DND-41 (cell line): ENCODE measurements around the gene GCSH.

Experiments
- EZH2 ChIP-seq: IDR thresholded peaks from 3 replicates; pipeline ENCODE4 v1.6.1; 2012; ENCODE audit warnings: borderline replicate concordance, low read depth, mild to moderate bottlenecking, moderate library complexity, low read length, inconsistent platforms; ENCODE audit not compliant: severe bottlenecking
- TF ChIP-seq, protein P1 (sequence below): IDR thresholded peaks from 2 replicates; pipeline ENCODE4 v1.5.1; 2012; ENCODE audit warnings: borderline replicate concordance, low read length, moderate library complexity, mild to moderate bottlenecking; ENCODE audit not compliant: poor library complexity, severe bottlenecking; ENCODE audit errors: extremely low read depth

DNA sequence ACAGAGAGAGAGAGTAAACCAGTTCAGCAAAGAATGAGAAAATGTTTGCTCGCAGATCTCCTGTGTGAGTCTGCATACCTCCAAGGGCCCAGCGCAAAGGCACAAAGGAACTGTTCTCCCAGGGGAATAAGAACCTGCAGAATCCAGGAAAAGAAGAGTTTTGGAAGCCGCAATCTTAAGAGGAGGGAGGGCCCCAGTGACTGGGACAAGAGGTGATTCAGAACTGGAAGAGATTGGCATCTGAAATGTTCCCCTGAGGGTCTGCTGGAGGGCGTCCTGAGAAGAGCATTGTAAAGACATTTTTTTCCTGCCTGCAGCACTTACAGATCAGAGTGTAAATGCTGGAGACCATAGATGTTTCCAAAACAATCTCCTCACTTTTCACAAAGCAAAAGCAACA lies 54.5 kb downstream of the GCSH start:
- TF ChIP-seq, protein P1, sequence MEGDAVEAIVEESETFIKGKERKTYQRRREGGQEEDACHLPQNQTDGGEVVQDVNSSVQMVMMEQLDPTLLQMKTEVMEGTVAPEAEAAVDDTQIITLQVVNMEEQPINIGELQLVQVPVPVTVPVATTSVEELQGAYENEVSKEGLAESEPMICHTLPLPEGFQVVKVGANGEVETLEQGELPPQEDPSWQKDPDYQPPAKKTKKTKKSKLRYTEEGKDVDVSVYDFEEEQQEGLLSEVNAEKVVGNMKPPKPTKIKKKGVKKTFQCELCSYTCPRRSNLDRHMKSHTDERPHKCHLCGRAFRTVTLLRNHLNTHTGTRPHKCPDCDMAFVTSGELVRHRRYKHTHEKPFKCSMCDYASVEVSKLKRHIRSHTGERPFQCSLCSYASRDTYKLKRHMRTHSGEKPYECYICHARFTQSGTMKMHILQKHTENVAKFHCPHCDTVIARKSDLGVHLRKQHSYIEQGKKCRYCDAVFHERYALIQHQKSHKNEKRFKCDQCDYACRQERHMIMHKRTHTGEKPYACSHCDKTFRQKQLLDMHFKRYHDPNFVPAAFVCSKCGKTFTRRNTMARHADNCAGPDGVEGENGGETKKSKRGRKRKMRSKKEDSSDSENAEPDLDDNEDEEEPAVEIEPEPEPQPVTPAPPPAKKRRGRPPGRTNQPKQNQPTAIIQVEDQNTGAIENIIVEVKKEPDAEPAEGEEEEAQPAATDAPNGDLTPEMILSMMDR, result no peak
- TF ChIP-seq EZH2, result no peak
